Progenitor cell of endocrine pancreas (in vitro differentiated cells): Measurements from ENCODE around the gene STAG1. TPM values are rescaled to one million over a fixed set of nuclear protein-coding genes. Genes with fewer than 3 reads are reported as not detected.
"Not testable (repeated sequence)": the region's sequence is repeated elsewhere in the genome, so short reads cannot be mapped to it uniquely, and the experiment has no call there.

Source experiments
- DNase-seq: peaks from one replicate; pipeline ENCODE4 v3.0.0; 2021; ENCODE audit warnings: low spot score; ENCODE audit not compliant: unreplicated experiment
- H3K27ac Mint-ChIP-seq: 2 replicates; pipeline ENCODE4 v1.8.0; 2021; ENCODE audit warnings: mild to moderate bottlenecking, moderate library complexity, mixed read lengths
- H3K27me3 Mint-ChIP-seq: 2 replicates; pipeline ENCODE4 v1.8.0; 2021; ENCODE audit warnings: mixed read lengths
- H3K36me3 Mint-ChIP-seq: 2 replicates; pipeline ENCODE4 v1.8.0; 2022; ENCODE audit warnings: mixed read lengths; ENCODE audit not compliant: insufficient read depth
- H3K4me1 Mint-ChIP-seq: 2 replicates; pipeline ENCODE4 v1.8.0; 2021; ENCODE audit warnings: low read depth, mixed read lengths
- H3K4me3 Mint-ChIP-seq: 2 replicates; pipeline ENCODE4 v1.8.0; 2021; ENCODE audit warnings: low read depth, mild to moderate bottlenecking, moderate library complexity, mixed read lengths
- H3K9me3 Mint-ChIP-seq: 2 replicates; pipeline ENCODE4 v1.8.0; 2021; ENCODE audit warnings: low read depth, mixed read lengths
- CTCF ChIP-seq: fragments of 200-600 bp; sonication (generic); IDR thresholded peaks from one replicate; pipeline ENCODE4 v1.5.0; 2021; ENCODE audit warnings: antibody characterized with exemption, mild to moderate bottlenecking; ENCODE audit not compliant: unreplicated experiment
- total RNA-seq: library from RNA; stranded (reverse); gene quantifications from 2 replicates; pipeline ENCODE4 v1.2.1, GENCODE V29; 2021

The STAG1 gene
- total RNA-seq, 1 donor from 2014 or later = 46.4 TPM

- H3K27ac Mint-ChIP-seq = no peak overlapping the region
- H3K9me3 Mint-ChIP-seq = no peaks in the 10 kb centered on the region
- no peaks in the 10 kb centered on the region for H3K27me3 Mint-ChIP-seq
- peaks cover 2% of the 10 kb centered on the region for H3K4me1 Mint-ChIP-seq
- DNase-seq = no peak
- no peak for TF ChIP-seq CTCF
- no peak overlapping the region for H3K4me3 Mint-ChIP-seq
- peaks cover 4% of the 10 kb centered on the region for H3K36me3 Mint-ChIP-seq
These were observed 39.2 kb downstream of the STAG1 start for GRCh38 chr3:136712941-136713340.

DNA sequence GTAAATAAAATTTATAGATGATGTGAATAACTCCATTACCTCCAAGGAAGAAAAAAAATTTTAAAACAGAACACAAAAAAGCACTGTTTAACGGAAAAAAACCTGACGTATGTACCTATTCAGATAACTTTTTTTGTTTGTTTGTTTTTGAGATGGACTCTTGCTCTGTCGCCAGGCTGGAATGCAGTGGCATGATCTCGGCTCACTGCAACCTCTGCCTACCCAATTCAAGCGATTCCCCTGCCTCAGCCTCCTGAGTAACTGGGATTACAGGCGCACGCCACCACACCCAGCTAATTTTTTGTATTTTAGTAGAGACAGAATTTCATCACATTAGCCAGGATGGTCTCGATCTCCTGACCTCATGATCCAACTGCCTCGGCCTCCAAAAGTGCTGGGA lies 40.3 kb downstream of the STAG1 start:
- H3K9me3 Mint-ChIP-seq, H3K4me1 Mint-ChIP-seq, H3K27me3 Mint-ChIP-seq, DNase-seq, H3K4me3 Mint-ChIP-seq, H3K27ac Mint-ChIP-seq: not testable (repeated sequence)
- peaks cover 10% of the 10 kb centered on the region for H3K36me3 Mint-ChIP-seq

GRCh38 chr3:136711277-136711676 lies 40.9 kb downstream of the STAG1 start:
- Mint-ChIP-seq H3K27ac (no peak overlapping the region), H3K4me1 (no peaks in the 10 kb centered on the region)

GRCh38 chr3:136709775-136710174 lies 42.4 kb downstream of the STAG1 start:
- H3K9me3 Mint-ChIP-seq, H3K4me3 Mint-ChIP-seq, H3K27me3 Mint-ChIP-seq: not testable (repeated sequence)

More at GRCh38 chr3:136711277-136711676, 40.9 kb downstream of the STAG1 start:
- peaks cover 12% of the 10 kb centered on the region for H3K36me3 Mint-ChIP-seq
- H3K9me3 Mint-ChIP-seq = peaks cover 9% of the 10 kb centered on the region
- H3K27me3 Mint-ChIP-seq = no peaks in the 10 kb centered on the region
- no peak for TF ChIP-seq CTCF
- no peak overlapping the region for H3K4me3 Mint-ChIP-seq
- DNase-seq = no peak

DNA sequence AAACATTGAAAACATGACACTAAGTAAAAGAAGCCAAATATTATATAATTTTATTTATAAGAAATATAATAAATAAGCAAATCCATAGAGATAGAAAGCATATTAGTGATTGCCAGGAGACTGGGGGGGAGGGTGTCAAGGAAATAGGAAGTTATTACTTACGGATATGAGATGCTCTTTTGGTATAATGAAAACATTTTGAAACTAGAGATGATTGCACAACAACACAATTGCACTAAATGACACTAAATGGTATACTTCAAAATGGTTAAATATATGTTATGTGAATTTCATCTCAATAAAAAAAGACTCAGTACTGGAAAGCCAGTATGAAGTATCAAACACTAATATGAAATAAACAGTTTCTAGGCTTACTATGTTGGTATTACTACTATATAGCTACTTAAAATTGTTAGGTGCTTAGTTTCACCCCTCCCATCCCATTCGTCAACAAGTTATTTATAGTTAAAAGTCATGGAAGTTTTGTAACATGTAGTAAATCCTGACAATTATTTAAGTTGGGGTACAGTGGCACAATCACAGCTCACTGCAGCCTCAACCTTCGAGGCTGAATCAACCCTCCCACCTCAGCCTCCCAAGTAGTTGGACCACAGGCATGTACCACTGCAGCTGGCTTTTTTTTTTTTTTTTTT lies 43.7 kb downstream of the STAG1 start:
- Mint-ChIP-seq H3K4me3 (no peak overlapping the region), H3K27me3 (no peaks in the 10 kb centered on the region), H3K9me3 (peaks cover 9% of the 10 kb centered on the region), H3K27ac (no peak overlapping the region), H3K36me3 (peaks cover 12% of the 10 kb centered on the region), H3K4me1 (no peaks in the 10 kb centered on the region)
- TF ChIP-seq CTCF = no peak
- no peak for DNase-seq

More at GRCh38 chr3:136709775-136710174, 42.4 kb downstream of the STAG1 start:
- H3K36me3 Mint-ChIP-seq = peaks cover 12% of the 10 kb centered on the region
- DNase-seq, H3K27ac Mint-ChIP-seq, H3K4me1 Mint-ChIP-seq: not testable (repeated sequence)

GRCh38 chr3:136703429-136703828 lies 48.7 kb downstream of the STAG1 start:
- H3K36me3 Mint-ChIP-seq = peaks cover 10% of the 10 kb centered on the region
- peaks cover 12% of the 10 kb centered on the region for H3K9me3 Mint-ChIP-seq
- H3K27me3 Mint-ChIP-seq = no peaks in the 10 kb centered on the region
- no peak for DNase-seq
- peaks cover 2% of the 10 kb centered on the region for H3K4me1 Mint-ChIP-seq
- H3K4me3 Mint-ChIP-seq = no peak overlapping the region
- peak overlapping the region; percentile 79 for H3K27ac Mint-ChIP-seq
- TF ChIP-seq CTCF = no peak
